ENCODE measurements around the gene XPC.
"Not testable (repeated sequence)": the region's sequence is repeated elsewhere in the genome, so short reads cannot be mapped to it uniquely, and the experiment has no call there.

XPC gene

DNA sequence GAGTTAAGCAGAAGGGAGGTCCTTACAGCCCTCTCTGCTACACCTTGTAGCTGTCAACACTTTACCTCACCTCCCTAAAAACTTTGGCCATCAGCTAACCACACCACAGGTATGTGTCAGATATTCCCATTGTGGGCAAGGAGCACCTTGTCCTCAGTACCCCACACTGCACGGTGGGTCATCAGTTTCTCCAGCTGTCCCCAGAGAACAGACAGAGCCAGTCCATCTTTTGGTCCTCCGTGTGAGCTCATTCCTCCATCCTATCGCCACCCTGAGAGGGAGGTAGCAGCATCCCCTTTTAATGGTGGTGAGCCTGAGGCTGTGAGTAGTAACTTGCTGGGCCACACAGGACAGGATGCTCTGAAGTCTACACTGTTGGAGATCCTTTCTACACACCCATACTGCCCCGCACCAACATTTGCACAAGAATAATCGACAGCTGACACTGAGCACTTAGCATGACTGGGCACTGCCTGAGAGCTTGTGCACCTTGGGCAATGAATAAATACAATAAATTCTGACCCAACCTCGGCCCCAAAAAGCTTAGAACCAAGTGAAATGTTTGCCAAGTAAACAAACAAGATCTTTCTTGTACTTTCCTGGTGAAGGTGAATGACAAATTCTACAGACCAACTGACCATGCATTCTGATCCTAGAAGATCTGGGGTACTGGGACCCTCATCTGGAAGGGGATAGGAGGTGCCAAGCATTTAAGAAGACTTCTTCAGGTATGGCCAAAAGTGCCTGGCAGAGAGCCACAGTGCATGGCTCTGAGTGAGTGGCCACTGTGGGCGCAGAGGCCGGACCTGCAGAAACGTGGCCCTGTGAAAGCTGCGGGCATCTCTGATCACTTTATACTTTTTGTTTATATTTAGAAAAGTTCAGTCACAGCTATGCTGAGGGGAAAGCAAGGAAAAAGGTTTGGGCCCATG is 60.7 kb downstream of the XPC start:
- no peak for DNase-seq

DNA sequence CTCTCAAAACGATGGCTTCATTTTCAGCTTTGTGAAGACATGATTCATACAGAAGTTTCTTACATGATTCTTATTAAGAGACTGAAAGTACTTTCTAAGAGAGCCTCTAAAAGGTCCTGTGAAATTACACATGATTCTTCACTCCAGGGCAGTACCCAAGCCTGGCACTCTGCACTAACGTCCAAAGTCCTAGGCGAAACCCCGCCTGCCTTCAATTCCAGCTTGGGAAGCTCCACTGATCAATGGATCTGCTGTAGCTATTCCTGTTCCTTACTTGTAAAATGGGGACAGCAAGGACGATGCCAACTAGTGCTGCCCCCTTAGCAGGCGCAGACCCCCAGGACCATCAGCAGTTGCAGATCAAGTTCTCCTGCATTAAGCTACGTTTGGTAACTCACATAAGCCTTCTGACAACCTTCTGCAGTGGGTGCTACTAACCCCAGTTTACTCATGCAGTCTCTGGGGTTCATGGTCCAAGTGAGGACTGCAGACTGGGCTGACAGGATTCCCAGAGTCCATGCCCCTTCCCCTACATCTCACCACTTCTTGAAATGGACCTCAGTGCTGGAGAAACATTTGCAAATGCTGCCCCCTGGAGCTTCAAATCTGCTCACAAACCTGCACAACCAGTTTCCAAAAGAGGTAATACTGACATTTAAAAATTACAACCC is 64.3 kb downstream of the XPC start:
- no peak for DNase-seq

DNA sequence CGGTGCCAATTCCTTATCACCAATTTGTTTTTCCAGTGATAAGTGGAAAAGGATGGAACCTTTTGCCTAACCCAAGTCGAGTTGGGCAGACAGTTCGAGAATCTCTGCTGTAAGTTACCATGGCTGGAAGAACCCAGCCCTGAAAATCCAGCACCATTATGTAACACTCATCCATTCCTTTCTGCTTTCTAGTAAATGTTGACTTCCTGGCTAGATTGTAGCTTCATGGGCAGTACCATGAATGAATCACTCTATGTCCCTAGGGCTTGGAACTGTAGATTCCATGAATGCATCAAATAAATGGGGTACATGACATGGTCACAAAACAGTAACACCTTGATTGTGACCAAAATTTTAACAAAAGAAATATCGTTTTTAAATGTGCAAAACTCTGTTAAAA is 67.7 kb downstream of the XPC start:
- DNase-seq = no peak

DNA sequence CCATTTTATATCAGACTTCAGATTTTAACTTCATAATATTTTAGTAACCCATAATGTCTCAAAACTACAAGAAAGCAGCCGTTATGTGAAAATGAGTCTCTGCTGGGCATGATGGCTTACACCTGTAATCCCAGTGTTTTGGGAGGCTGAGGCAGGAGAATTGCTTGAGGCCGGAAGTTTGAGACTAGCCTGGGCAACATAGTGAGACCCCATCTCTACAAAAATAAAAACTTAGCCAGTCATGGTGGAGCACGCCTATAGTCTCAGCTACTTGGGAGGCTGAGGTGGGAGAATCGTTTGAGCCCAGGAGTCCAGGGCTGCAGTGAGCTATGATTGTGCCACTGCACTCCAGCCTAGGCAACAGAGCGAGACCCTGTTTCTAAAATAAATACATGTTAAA is 68.6 kb downstream of the XPC start:
- not testable (repeated sequence) for DNase-seq

DNA sequence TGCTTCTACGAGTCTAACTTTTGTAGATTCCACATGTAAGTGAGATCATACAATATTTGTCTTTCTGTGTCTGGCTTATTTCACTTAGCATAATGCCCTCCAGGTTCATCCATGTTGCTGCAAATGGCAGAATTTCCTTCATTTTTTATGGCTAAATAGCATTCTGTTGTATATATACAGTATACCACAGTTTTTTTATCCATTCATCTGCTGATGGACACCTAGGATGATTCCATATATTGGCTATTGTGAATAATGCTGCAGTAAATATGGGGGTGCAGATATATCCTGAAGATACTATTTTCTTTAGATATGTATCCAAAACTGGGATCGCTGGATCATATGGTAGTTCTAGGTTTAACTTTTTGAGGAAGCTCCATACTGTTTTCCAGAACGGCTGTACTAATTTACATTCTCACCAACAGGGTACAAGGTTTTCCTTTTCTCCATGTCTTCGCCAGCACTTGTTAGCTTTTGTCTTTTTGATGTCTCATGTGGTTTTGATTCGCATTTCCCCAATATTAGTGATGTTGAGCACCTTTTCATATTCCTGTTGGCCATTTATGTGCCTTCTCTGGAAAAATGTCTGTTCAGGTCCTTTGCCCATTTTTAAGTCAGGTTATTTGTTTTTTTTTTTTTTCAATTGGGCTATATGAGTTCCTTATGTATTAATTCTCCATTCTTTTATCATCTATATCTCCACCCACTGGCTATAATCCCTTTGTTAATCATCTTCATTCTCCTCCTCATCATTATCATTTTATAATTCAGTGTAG is 80.6 kb downstream of the XPC start:
- no peak for DNase-seq

DNA sequence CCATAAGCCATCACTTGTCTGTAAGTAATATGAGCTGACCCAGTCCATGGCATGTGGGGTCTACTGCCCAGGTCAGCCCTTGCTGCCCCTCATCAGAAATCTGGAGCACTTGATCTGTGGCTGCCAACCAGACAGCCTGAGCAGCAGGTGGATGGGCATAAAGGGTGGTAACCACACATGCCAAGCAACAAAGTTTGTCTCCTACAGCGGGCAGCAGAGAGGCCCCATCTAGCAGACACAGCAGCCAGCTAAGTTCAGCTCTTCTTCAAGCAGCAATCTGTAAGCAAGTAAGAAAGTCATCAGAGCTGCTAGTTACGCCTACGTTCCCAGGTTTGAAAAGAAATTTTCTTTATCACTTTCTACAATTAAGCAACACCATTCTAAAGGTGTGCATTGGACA is 81.7 kb downstream of the XPC start:
- no peak for DNase-seq
